ENCODE measurements around the gene EFCAB8.

GRCh38 chr20:32965581-32966373 lies 107.1 kb downstream of the EFCAB8 start:
- no peak for TF ChIP-seq POLR2A (IDR thresholded peaks at IDR 0.05; ENCODE audit: low read length)
- no peak for TF ChIP-seq GATA1 (IDR thresholded peaks at IDR 0.05; ENCODE audit: low read depth, low read length)

Data from erythroblast (primary cell).